GM18519 (cell line): ENCODE measurements around the gene IGLL5.

ENCODE experiments used
- ATAC-seq: cut with Tn5 transposase; IDR thresholded peaks from one replicate; pipeline ENCODE4 v1.9.1; 2021; ENCODE audit warnings: mild to moderate bottlenecking, moderate library complexity; ENCODE audit not compliant: unreplicated experiment, low FRiP score

The IGLL5 gene

GRCh38 chr22:22887621-22888503, at the start of gene IGLL5:
Gene IGLL5 (plus strand): TSS chr22:22887816. CDS start chr22:22888054, 238 bp downstream.
- ATAC-seq = no peak

GRCh38 chr22:22838148-22838786, 49.3 kb upstream of the IGLL5 start:
- ATAC-seq = no peak

- no peak for ATAC-seq
Measured at GRCh38 chr22:22839570-22840314, 47.9 kb upstream of the IGLL5 start.

- no peak for ATAC-seq
Measured at GRCh38 chr22:22840780-22841179, 46.8 kb upstream of the IGLL5 start.

GRCh38 chr22:22841598-22841997, 46.0 kb upstream of the IGLL5 start:
- no peak for ATAC-seq

- no peak for ATAC-seq
Measured at GRCh38 chr22:22842085-22842484, 45.5 kb upstream of the IGLL5 start.

GRCh38 chr22:22843848-22844247, 43.8 kb upstream of the IGLL5 start:
- no peak for ATAC-seq

GRCh38 chr22:22847241-22847640, 40.4 kb upstream of the IGLL5 start:
- ATAC-seq = no peak

GRCh38 chr22:22848364-22848866, 39.2 kb upstream of the IGLL5 start:
- no peak for ATAC-seq

GRCh38 chr22:22849640-22850610, 37.7 kb upstream of the IGLL5 start:
- ATAC-seq = no peak

- ATAC-seq = no peak
Measured at GRCh38 chr22:22851969-22852368, 35.6 kb upstream of the IGLL5 start.

- no peak for ATAC-seq
Measured at GRCh38 chr22:22853713-22854112, 33.9 kb upstream of the IGLL5 start.

GRCh38 chr22:22854466-22854865, 33.1 kb upstream of the IGLL5 start:
- ATAC-seq = no peak

- no peak for ATAC-seq
Measured at GRCh38 chr22:22855085-22855484, 32.5 kb upstream of the IGLL5 start.

- no peak for ATAC-seq
Measured at GRCh38 chr22:22855617-22856308, 31.9 kb upstream of the IGLL5 start.

GRCh38 chr22:22856364-22856763, 31.3 kb upstream of the IGLL5 start:
- ATAC-seq = no peak

- ATAC-seq = no peak
Measured at GRCh38 chr22:22856885-22857606, 30.6 kb upstream of the IGLL5 start.
